HG02840 (cell line): Measurements from ENCODE around the gene SRRM3.
"Not testable (repeated sequence)": the region's sequence is repeated elsewhere in the genome, so short reads cannot be mapped to it uniquely, and the experiment has no call there.

ENCODE experiments used
- ATAC-seq: cut with Tn5 transposase; IDR thresholded peaks from one replicate; pipeline ENCODE4 v1.9.1; 2021; ENCODE audit warnings: mild to moderate bottlenecking, moderate library complexity, moderate number of reproducible peaks; ENCODE audit not compliant: unreplicated experiment, low FRiP score

Gene SRRM3

GRCh38 chr7:76259124-76260093 lies 57.7 kb downstream of the SRRM3 start:
- ATAC-seq: no peak

GRCh38 chr7:76260171-76260703 lies 58.5 kb downstream of the SRRM3 start:
- ATAC-seq: no peak

GRCh38 chr7:76261329-76261728 lies 59.6 kb downstream of the SRRM3 start:
- ATAC-seq: no peak

GRCh38 chr7:76261931-76262330 lies 60.2 kb downstream of the SRRM3 start:
- no peak for ATAC-seq

GRCh38 chr7:76262683-76263402 lies 61.1 kb downstream of the SRRM3 start:
- ATAC-seq: no peak

- ATAC-seq: no peak
Measured at GRCh38 chr7:76265299-76265698, 63.6 kb downstream of the SRRM3 start.

GRCh38 chr7:76267107-76267893 lies 65.6 kb downstream of the SRRM3 start:
- no peak for ATAC-seq

GRCh38 chr7:76267894-76268183 lies 66.1 kb downstream of the SRRM3 start:
- no peak for ATAC-seq

- no peak for ATAC-seq
Measured at GRCh38 chr7:76268376-76268775, 66.7 kb downstream of the SRRM3 start.

- no peak for ATAC-seq
Measured at GRCh38 chr7:76269895-76270294, 68.2 kb downstream of the SRRM3 start.

- not testable (repeated sequence) for ATAC-seq
Measured at GRCh38 chr7:76271384-76271783, 69.7 kb downstream of the SRRM3 start.

- ATAC-seq: no peak
Measured at GRCh38 chr7:76272142-76272541, 70.4 kb downstream of the SRRM3 start.

GRCh38 chr7:76272851-76273497 lies 71.3 kb downstream of the SRRM3 start:
- no peak for ATAC-seq

- no peak for ATAC-seq
Measured at GRCh38 chr7:76273503-76273902, 71.8 kb downstream of the SRRM3 start.

- no peak for ATAC-seq
Measured at GRCh38 chr7:76278540-76278939, 76.8 kb downstream of the SRRM3 start.

GRCh38 chr7:76280408-76280807 lies 78.7 kb downstream of the SRRM3 start:
- ATAC-seq: no peak

GRCh38 chr7:76281006-76281705 lies 79.5 kb downstream of the SRRM3 start:
- no peak for ATAC-seq

- ATAC-seq: no peak
Measured at GRCh38 chr7:76281706-76282343, 80.1 kb downstream of the SRRM3 start.
